Stimulated activated CD4-positive, alpha-beta T cell treated with anti-CD3 and anti-CD28 coated beads, Interleukin-2, amount 100 ng/mL, for 48 hours (primary cell): ENCODE data around the gene SHC3.

Experiments
- DNase-seq, 2 donors: peaks; one replicate each; pipeline ENCODE4 v3.0.0-alpha.2; 2020

SHC3 gene

GRCh38 chr9:89185980-89186379, 7.4 kb upstream of the SHC3 start:
- DNase-seq = no peak

GRCh38 chr9:89183146-89183545, 4.5 kb upstream of the SHC3 start:
- no peak for DNase-seq

DNA sequence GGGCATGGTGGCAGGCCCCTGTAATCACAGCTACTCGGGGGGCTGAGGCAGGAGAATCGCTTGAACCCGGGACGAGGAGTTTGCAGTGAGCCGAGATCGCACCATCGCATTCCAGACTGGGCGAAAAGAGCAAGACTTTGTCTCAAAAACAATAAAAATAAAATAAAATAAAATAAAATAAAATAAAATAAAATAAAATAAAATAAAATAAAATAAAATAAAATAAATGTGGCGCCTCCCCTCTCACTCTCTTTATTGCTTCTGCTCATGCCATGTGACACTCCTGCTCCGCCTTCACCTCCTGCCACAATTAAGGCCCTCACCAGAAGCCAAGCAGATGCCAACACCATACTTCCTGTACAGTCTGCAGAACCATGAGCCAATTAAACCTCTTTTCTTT, 3.8 kb upstream of the SHC3 start:
- no peak for DNase-seq

- DNase-seq = peak; percentile 50
Measured at GRCh38 chr9:89179895-89180734, 1.5 kb upstream of the SHC3 start.

DNA sequence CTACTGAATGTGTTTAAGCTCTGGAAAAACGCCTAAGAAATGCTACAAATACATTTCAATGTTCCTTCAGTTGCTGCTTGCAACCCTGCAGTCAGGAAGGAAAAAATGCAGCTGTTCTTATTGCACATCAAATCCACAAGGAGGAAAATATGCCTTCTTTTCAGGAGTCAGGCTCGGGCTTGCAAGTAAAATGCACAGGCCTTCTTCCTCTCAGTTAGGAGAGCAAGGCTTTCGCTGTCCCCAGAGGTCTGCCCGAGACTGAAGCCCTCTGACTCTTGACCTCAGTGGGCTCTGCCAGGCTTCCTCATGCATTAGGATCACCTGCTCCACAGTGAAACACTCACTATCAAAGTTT, 899 bp upstream of the SHC3 start:
- no peak for DNase-seq

GRCh38 chr9:89178830-89179539, 367 bp upstream of the SHC3 start:
- DNase-seq = no peak

DNA sequence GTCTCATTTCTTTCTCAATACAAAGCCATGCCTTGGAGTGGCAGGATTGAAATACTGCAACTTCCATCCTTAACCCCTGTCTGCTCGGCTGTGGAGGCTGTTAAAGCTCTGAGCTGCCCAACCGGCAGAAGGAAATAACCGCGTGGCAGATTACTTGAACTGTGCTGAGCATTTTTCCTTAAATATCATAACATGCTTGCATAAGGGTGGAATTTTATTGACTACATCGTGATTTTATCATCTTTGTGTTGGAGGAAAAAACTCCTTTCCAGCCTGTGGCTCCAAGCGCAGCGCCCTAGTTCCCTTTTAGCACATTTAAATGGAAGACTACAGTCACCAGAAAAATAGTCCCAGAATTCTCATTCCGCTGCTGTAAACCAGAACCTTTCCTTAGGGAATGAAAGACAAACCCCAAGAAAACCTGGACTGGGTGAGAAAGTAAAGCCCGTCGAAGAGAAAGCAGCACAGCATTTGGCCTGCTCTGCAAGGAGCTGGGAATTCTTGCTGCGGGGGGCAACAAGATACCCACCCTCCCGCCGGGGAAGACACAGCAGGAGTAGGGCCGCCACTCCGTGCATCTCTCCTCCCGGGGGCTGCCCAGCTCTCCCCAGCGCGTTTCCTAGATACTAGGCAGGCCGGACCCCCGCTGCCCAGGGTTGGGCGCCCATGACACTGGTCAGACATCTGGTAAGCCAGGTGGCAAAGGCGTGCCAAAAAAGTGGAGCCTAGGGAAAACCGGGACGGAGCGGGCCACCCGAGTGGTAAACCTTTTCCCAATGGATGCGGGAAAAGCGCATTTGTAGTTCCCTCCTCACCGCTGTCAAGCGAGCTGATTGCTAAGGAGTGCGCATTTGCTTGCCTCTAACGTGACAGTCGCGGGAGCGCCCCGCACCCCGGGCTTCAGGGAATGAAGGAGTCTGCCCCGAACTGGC, 1.3 kb downstream of the SHC3 start:
- DNase-seq = no peak

DNA sequence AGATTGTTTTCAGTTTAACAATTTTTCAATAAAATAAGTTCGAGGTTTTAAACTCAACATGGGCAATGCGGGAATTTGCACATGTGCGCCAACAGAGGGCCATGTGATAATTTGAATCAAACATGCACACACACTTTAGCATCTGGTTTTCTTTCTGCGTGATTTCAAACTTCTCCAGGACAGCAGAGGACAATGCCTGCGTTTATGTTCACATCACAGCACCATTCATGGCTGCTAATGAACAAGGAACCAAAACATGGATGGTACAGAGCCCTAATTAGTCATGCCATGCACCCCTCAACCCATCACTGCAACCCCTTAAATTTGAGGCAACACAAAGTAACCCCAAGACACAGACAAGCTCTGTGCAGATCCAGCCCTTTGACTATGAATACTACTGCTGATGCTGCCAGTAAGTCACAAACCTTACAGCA, 2.8 kb downstream of the SHC3 start:
- no peak for DNase-seq

DNA sequence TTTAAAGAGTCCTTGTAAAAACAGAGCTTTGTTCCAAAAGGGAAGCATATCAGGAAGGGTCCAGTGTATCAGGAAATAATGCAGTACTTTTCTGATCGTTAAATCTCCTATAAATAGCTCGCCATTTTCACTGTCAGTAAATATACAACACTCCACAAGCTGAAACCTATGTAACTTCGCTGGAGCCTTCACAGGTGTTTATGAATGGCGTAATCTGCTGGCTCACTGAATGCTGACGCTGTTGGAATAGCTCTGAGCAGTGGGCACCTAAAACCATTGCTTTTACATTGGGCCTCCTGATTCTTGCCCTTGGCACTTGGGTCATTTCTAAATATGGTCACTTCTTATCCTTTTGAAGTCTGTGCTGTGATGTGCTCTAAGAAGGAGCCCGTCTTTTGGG, 4.3 kb downstream of the SHC3 start:
- DNase-seq = no peak

- DNase-seq = no peak
Measured at GRCh38 chr9:89173072-89173471, 5.5 kb downstream of the SHC3 start.

DNA sequence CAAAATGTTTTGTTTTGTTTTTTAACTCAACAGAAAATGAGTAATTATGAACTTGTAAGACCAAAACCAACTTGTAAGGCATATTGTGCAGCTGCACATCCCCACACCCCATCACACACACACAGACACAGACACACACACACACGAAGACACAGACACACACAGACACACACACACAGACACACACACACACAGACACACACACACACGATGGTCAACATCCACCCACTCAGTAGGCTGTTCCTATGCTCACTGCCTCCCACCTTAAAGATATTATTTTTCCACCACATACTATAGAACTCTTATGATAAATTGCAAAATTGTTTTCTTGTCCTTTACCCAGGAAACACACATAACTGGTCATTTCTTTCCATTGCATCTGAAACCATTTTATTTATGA, 6.2 kb downstream of the SHC3 start:
- DNase-seq = no peak

GRCh38 chr9:89171693-89172092, 6.9 kb downstream of the SHC3 start:
- no peak for DNase-seq

DNA sequence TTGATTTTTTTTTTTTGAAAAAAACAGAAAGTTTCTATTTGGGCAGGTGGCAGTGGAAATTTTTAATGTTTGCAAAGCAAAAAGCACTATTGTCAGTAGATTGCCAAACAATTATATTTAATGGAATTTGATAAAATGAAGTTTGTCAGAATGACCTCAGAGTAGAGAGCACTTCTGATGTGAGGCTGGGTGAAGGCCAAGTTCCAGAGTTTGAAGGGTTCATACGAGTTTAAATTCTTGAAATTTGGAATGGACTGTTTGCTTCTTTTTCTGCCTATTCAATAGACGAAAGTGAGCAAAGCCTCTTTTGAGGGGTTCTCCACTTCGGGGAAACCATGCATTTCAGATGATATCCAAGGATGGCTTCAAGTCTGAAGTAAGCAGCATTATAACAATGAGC, 7.4 kb downstream of the SHC3 start:
- no peak for DNase-seq

GRCh38 chr9:89168901-89169813, 9.5 kb downstream of the SHC3 start:
- no peak for DNase-seq

- no peak for DNase-seq
Measured at GRCh38 chr9:89167788-89168187, 10.8 kb downstream of the SHC3 start.

- DNase-seq = no peak
Measured at GRCh38 chr9:89166852-89167251, 11.8 kb downstream of the SHC3 start.

DNA sequence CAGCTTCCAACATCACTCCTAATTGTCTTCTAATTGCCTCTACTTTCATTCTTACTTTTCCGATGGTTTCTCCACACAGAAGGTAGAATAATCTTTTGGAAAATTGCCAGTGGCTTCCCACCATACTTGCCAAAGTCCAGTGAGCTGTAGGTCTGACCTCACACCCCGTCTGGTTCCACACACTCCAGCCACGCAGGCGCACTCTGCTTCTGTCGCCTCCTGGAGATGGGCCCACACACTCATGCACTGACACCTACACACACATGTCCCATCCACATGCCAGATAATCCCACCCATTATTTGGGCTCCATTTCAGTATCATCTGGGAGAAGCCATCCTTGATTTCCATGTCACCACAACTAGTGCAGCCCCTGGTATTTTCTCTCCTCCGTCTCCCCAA, 12.7 kb downstream of the SHC3 start:
- DNase-seq = no peak

- DNase-seq = no peak
Measured at GRCh38 chr9:89165341-89165740, 13.3 kb downstream of the SHC3 start.

DNA sequence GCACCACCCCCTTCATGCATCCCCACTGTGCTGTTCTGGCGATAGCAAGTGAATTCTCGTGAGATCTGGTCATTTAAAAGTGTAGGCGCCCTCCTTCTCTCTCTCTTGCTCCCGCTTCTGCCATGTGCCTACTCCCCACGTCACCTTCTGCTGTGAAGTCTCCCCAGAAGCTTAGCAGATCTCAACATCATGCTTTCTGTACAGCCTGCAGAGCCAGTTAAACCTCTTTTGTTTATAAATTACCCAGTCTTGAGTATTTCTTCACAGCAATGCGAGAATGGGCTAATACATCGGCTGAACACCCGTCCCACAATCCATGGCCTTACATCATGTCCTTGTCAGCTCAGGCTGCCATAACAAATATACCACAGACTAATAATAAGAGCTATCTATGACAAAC, 17.4 kb downstream of the SHC3 start:
- no peak for DNase-seq

GRCh38 chr9:89160806-89161205, 17.8 kb downstream of the SHC3 start:
- DNase-seq = no peak

DNA sequence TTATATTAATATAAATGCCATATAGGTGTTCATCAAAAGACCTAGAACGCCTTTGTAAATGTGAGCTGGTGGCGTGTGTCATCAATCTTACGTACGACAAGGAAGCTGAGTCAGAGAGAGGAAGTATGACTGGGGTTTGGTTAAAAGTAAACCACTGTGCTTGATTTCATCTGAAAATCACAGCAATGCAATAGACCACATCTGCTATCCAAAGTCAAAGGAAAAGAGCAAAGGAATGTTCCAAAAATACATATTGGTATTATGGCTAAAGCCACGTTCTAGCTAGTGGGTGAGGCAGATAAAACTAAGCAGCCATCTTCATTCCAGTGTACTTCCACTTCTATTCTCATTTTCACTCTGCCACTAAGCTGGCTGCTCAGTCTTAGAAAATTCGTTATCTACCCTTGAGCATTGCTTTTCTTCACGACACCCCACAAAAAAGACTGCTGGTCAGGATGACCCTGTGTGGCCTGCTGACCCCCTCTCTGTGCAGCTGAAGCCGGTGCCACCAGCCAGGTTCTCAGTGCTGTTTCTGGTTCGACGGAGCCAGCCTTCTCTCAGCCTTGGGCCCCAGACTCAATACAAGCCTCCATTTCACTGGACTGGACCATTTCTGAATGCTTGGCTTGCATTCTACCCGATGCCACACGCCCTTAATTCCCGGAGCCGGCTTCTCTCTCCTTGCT, 23.8 kb downstream of the SHC3 start:
- no peak for DNase-seq

GRCh38 chr9:89154218-89154617, 24.4 kb downstream of the SHC3 start:
- DNase-seq = no peak
